Measurements from ENCODE around the gene MIGA1.
A peak's percentile ranks its signal among the peaks of the same experiment; 100 is the strongest.
"Not testable (repeated sequence)": the region's sequence is repeated elsewhere in the genome, so short reads cannot be mapped to it uniquely, and the experiment has no call there.

Gene MIGA1, protein sequence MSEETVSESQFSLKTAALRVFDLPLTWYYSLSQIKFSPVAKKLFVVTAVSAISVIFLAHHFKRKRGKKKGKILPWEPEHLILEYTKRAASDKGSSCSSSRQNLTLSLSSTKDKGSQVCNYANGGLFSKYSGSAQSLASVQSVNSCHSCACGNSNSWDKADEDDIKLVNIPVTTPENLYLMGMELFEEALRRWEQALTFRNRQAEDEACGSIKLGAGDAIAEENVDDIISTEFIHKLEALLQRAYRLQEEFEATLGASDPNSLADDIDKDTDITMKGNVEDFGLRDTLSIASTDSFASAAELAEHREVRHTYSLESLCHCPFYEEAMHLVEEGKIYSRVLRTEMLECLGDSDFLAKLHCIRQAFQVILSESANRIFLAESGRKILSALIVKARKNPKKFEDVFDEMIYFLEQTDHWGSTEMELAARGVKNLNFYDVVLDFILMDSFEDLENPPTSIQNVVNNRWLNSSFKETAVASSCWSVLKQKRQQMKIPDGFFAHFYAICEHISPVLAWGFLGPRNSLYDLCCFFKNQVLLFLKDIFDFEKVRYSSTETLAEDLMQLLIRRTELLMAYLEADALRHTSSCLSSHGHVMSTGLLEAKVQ

DNA sequence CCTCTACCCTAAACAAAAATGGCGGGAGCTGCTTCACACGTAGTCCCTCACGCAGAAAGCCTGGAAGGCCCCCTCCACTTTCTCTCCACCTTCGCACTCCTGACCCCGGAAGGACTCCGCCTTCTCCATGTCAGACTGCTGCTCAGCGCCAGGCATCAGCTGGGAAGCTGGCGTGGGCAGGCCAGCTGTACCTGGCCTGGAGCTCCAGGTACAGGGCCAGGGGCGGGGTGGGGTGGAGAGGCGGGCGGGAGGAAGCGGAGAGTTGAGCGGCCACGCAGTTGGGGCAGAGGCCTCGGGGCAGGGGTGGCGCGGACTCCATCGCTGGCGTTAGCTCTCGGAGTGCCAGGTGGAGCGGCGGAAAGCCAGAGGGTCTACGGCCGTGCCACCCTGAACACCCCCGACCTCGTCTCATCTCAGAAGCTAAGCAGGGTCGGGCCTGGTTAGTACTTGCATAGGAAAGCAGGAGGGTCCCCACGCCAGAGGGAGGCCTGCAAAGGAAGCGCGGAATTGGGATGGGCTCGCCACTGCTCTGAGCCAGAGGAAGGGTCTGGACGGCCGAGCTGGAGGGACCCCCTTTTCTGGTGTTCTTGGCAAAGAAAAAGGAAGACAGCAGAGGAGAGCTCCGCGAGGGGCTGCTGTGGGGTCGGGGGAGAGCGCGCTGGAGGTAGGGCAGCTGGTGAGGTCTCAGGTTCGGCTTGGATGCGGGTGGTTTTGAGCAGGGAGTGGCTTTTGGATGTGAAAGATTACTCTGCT is at the start of gene MIGA1:
MIGA1 (plus strand) TSS at position 121 of the 753 bp plus-strand sequence. CDS start 3,604 bp downstream, outside the sequence.
- peak; percentile 85 to 87 for DNase-seq

- DNase-seq: no peak
These were observed 47.4 kb upstream of the MIGA1 start for GRCh38 chr1:77732090-77732489.

DNA sequence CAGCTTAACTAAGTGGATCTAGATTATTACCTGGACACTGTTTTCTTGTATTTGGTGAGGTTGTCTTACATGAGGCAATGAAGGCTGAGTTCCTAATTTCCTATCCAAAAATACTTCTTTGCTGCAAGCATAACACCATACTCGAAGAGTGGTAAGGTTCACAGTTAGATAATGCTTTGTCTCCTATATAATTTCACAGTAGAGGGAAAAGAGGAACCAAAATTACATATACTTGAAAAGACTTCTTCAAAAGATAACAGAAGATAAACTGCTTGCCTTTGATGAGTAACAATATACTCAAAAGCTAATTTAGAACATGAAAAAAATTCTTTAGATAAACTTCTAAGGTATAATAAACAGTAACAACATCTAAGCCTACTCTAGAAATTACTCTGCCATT is 40.2 kb upstream of the MIGA1 start:
- DNase-seq: no peak

GRCh38 chr1:77741316-77741715 is 38.1 kb upstream of the MIGA1 start:
- no peak for DNase-seq

GRCh38 chr1:77742011-77742555 is 37.4 kb upstream of the MIGA1 start:
- no peak for DNase-seq

DNA sequence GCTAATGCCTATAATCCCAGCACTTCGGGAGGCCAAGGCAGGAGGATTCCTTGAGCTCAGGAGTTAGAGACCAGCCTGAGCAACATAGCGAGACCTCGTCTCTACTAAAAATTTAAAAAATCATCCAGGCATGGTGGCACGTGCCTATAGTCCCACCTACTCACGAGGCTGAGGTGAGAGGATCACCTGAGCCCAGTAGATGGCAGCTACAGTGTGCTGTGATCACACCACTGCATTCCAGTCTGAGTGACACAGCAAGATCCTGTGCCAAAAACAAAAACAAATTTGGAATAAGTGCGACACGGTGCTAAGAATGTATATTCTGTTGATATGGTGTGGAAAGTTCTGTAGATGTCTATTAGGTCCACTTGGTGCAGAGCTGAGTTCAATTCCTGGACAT is 34.9 kb upstream of the MIGA1 start:
- no peak for DNase-seq

- not testable (repeated sequence) for DNase-seq
These were observed 30.0 kb upstream of the MIGA1 start for GRCh38 chr1:77749489-77749888.

DNA sequence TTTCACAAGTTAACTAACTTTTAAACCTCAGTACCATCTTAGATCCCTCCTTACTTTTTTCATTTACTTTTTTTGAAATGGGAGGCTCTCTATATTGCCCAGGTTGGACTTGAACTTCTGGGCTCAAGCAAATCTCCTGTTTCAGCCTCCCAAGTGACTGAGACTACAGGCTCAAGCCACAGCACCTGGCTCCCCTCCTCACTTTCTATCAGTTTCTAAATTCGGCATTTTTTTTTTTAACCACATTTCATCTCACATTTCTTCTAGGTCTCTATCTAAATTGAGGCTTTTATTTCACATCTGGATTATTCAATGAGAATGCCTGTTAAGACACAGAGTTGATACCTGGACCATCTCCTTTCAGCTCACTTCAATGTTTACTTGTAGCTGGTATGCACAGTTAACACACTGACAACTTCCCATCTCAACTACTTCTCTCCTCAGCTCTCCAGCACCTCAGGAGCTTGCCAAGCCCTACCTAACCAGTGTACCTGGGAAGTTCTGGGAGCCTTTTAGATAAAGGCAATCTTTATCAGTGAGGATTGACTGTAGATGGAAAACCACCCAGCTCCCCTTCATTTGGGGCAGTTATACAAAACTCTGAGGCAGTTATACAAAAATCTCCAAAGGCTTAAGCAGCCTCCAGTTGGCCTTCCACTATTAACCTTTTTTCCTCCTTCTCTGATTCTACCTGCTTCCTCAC is 23.2 kb upstream of the MIGA1 start:
- DNase-seq: no peak

GRCh38 chr1:77757066-77757584 is 22.3 kb upstream of the MIGA1 start:
- no peak for DNase-seq

- no peak for DNase-seq
These were observed 21.8 kb upstream of the MIGA1 start for GRCh38 chr1:77757603-77758002.

GRCh38 chr1:77759071-77760028 is 20.1 kb upstream of the MIGA1 start, which contains the start of gene USP33:
TSS of gene USP33 (minus strand) at chr1:77759852. CDS start at chr1:77741697, 18,155 bp downstream.
- peak; percentile 93 to 96 for DNase-seq

- DNase-seq: no peak
These were observed 17.4 kb upstream of the MIGA1 start for GRCh38 chr1:77762072-77762476.

DNA sequence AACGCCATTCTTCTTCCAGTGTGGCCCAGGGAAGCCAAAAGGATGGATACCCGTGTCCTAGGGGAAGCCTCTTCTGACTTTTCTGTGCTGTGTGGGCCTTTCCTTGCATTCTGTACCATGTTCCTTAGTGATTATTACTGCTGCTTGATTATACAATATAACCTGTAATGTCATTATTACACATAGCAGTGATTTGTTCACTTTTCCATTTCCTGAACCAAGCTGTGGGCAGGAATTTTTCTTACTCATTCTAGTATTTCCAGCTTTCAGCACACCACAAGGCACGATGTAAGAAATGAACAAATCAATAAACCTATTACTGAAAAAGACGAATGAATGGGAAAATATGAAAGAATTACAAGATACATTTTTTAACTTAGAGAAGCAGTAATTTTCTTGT is 11.4 kb upstream of the MIGA1 start:
- no peak for DNase-seq

GRCh38 chr1:77776007-77776700 is 3.3 kb upstream of the MIGA1 start:
- no peak for DNase-seq

DNA sequence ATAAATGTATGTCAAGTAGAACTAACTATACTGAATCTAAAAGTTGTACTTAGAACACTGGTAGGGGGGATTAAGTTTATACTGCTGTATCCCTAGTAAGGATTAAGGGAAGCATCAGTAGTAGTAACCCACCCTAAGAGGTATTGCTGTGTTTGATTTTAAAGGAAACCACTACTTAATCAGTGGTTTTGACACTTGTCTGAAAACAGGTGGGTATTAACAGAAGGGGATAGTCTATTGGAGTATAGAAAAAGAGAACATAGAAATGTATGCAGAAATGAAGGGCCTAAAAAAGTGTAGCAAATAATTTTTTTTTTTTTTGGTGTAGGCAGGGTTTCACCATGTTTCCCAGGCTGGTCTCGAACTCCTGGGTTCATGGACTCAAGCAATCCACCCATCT is 2.2 kb downstream of the MIGA1 start:
- no peak for DNase-seq

DNA sequence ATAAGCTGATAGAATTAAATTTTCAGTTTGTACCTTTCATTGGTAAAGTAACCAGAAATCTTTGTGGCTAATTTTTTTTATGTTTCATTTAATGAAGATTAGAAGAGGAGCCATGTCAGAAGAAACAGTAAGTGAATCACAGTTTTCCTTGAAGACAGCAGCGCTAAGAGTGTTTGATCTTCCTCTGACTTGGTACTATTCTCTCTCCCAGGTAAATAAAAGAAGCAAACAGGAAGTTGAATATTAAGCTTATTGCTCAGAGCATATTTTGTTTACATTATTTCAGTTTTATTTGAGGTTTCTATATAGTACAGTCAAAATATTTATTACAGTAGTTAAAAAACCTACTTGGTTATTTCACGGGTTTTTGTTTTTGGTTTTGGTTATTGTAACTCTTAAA is 3.7 kb downstream of the MIGA1 start:
- DNase-seq: no peak

DNA sequence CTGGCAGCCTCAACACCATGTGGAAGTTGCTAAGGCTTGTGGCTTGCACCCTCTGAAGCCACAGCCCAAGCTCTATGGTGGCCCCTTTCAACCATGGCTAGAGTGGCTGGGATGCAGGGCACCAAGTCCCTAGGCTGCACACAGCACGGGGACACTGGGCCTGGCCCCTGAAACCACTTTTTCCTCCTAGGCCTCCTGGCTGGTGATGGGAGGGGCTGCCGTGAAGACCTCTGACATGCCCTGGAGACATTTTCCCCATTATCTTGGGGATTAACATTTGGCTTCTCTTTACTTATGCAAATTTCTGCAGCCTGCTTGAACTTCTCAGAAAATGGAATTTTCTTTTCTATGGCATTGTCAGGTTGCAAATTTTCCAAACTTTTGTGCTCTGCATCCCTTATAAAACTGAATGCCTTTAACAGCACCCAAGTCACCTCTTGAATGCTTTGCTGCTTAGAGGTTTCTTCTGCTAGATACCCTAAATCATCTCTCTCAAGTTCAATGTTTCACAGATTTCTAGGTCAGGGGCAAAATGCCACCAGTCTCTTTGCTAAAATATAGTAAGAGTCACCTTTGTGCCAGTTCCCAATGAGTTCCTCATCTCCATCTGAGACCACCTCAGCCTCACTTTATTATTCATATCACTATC is 6.8 kb downstream of the MIGA1 start:
- not testable (repeated sequence) for DNase-seq

GRCh38 chr1:77794550-77794949 is 15.1 kb downstream of the MIGA1 start:
- no peak for DNase-seq

- DNase-seq: no peak
These were observed 17.4 kb downstream of the MIGA1 start for GRCh38 chr1:77796695-77797405.

All from activated T-cell treated with anti-CD3 and anti-CD28 coated beads, Interleukin-2, amount 50 U/mL, for 48 hours (primary cell).